D721Med (cell line): ENCODE measurements around the gene LRMDA.

Experiments
- DNase-seq: peaks from one replicate; pipeline ENCODE4 v3.0.0; 2011; ENCODE audit warnings: low spot score; ENCODE audit not compliant: insufficient read length
- FAIRE-seq: peaks from 2 replicates; lab custom pipeline; 2011; peaks lifted over from hg19 to GRCh38; lab: Jason Lieb, UNC
- TF ChIP-seq, protein P1 (sequence below): IDR thresholded peaks from 2 replicates; pipeline ENCODE4 v1.5.1; 2012; ENCODE audit warnings: mild to moderate bottlenecking, control low read depth; ENCODE audit not compliant: insufficient read depth; ENCODE audit errors: missing control alignments

The LRMDA gene

DNA sequence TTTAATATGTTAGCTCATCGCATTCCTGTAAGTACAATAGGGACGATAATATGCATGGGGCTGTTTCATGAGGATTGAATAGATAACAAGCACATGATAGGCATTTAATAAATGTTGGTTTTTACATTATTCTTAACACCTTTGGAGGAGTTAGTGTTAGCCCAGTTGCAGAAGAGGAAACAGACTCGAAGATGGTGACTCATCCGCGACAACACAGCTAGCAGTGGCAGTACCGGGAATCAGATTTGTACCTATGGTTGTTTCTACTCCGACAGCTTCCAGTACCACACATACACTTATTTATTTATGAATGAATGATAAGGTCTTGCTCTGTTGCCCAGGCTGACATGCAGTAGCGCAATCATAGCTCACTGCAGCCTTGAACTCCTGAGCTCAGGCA, 2.9 kb downstream of the LRMDA start:
- no peak for DNase-seq
- TF ChIP-seq, protein P1, sequence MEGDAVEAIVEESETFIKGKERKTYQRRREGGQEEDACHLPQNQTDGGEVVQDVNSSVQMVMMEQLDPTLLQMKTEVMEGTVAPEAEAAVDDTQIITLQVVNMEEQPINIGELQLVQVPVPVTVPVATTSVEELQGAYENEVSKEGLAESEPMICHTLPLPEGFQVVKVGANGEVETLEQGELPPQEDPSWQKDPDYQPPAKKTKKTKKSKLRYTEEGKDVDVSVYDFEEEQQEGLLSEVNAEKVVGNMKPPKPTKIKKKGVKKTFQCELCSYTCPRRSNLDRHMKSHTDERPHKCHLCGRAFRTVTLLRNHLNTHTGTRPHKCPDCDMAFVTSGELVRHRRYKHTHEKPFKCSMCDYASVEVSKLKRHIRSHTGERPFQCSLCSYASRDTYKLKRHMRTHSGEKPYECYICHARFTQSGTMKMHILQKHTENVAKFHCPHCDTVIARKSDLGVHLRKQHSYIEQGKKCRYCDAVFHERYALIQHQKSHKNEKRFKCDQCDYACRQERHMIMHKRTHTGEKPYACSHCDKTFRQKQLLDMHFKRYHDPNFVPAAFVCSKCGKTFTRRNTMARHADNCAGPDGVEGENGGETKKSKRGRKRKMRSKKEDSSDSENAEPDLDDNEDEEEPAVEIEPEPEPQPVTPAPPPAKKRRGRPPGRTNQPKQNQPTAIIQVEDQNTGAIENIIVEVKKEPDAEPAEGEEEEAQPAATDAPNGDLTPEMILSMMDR = no peak
- FAIRE-seq = no peak

DNA sequence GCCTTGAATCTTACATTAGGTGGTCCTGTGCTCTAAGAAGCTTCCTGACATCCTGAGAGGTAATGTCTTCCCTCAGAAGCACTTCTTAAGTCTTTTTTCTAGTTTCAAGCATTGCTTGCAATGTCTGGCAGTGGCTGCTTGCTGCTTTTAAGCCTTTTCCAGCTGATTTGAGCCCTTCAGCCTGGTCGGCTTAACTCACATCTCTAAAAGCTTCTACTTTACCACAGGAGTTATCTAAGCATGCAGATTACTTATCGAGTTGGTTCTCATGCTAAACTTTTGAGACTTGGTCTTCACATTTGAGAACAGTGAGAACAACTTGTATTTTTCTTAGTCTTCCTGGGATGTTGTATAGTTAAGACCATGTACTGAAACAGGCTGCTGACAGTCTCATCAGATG, 3.9 kb downstream of the LRMDA start:
- FAIRE-seq (no peak), DNase-seq (no peak)
- TF ChIP-seq, protein P1 = no peak

DNA sequence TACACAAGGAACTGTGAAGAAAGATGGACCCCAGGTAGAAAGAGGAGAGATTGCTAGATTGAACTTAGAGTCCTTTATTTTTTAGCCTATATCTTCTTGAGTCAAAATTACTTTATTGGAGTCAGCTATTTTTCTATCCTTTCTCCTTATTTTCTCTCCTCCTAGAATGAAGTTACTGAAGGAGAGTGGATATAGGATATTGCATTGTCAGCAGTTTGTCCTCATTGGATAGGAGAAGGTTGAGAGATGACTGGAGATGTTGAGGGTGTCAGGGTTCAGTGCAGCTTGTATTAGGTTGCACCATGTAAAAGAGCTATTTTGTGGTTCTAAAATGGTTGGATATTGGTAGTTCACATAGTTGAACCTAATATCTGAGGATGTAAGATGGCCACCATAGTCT, 5.5 kb downstream of the LRMDA start:
- no peak for FAIRE-seq
- DNase-seq = no peak
- TF ChIP-seq, protein P1 = no peak

DNA sequence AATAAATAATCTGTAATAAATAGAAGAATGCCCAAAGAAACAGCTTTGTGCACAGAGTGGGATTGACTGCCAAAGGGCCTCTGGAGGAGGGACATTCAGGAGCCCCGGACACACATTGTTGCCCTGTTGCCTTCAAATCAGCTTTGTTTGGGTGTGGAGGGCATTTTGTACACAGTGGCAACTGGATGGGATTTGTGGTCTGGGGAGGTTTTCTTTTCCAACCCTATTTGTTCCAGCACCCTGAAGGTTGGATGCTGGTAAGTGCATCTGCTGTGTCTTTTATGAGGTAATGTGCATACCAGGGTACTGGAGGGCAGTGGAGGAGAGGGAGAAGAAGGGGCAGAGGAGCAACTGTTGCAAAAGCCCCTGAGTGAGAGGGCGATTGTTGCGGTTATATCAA, 6.3 kb downstream of the LRMDA start:
- FAIRE-seq (no peak), DNase-seq (no peak)

DNA sequence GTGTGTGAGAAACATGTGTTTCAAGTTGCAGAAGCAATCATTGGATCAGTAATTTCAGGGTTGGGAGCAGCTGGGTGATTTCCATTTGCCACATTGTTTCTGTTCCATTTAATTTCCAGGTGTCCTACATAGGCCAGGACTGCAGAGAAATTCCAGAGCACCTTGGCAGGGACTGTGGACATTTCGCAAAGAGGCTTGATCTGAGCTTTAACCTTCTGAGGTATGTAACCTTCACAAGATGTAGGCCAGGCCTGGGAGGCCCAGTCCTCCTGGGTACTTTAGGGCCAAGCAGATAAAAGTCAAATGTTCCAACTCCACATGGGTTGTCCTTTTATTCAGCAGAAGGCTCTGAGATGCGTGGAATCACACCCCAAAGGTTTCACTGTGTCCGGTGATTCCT, 6.9 kb downstream of the LRMDA start:
- DNase-seq (no peak), FAIRE-seq (no peak)
- TF ChIP-seq, protein P1 = no peak

More for the DNA sequence above, 6.3 kb downstream of the LRMDA start:
- TF ChIP-seq, protein P1 = no peak

DNA sequence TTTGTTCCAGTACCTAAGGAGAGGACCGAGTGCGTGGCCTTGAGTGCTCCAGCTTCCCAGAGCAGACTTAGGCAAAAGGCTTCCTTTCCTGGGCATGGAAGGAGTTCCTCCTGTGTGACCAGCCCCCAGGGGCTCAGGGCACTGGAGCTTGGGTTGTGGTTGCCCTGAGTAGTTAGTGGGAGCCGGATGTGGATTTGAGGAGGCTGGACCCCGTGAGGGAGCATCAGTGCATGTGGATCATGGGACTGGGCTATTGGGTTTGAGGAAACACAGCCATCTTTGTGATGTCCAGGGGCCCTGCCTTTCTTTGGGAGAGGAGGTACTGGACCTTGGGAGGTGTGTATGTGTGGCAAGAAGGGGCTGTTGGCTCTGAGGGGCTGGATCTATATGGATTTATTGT, 8.4 kb downstream of the LRMDA start:
- FAIRE-seq (no peak), DNase-seq (no peak)
- TF ChIP-seq, protein P1 = no peak

DNA sequence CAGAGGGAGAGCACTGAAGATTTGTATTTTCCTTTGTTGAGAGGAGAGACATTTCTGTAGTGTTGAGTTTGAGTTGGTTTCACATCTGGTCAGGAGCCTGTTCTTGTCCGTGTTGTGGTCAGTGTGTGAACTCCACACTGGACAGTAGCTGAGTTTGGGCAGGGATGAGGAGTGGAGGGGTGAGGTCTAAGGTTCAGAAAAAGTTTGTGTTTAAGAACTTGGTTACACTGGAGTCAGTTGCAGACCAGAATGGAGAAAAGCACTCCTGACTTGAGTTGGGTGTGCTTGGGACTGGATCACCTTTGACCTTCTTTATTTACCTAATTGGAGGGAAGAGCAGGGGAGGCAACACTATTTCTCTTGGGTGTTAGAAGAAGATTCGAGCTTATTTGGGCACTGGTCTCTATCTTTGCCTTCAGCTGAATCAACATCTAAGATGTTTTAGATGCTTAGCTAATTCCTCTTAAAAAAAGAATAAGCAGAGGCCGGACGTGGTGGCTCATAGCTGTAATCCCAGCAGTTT, 8.9 kb downstream of the LRMDA start:
- TF ChIP-seq, protein P1 = no peak
- no peak for FAIRE-seq
- no peak for DNase-seq
